CMK (cell line): ENCODE results near the gene FRMD6.
"Not testable (repeated sequence)": the region's sequence is repeated elsewhere in the genome, so short reads cannot be mapped to it uniquely, and the experiment has no call there.

Experiments
- DNase-seq: peaks from one replicate; pipeline ENCODE4 v3.0.0-alpha.2; 2010; ENCODE audit warnings: low read depth

FRMD6 gene

GRCh38 chr14:51724650-51725049 is 72.9 kb downstream of the FRMD6 start:
- DNase-seq = no peak

- no peak for DNase-seq
These were observed 73.4 kb downstream of the FRMD6 start for GRCh38 chr14:51725061-51725460.

- DNase-seq = no peak
These were observed 74.6 kb downstream of the FRMD6 start for GRCh38 chr14:51726166-51726899.

- no peak for DNase-seq
These were observed 75.8 kb downstream of the FRMD6 start for GRCh38 chr14:51727526-51727925.

DNA sequence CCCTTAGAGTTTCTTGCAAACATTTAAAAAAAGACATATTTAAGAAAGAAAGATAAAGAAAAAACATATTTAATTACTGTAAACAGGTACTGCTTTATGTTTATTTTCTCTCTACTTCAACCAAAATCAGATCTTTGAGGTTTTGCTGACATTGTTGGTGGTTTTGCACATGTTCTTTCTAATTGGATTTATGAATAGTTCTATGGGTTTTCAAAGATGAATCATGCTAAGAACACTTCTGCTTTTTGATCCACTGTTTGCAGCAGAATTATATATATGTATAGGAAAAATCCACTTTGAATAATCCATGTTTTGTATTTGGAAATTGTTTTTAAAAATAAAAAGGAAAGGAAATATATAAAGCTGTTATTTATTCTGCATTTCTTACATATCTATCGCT is 78.4 kb downstream of the FRMD6 start:
- no peak for DNase-seq

- no peak for DNase-seq
These were observed 79.0 kb downstream of the FRMD6 start for GRCh38 chr14:51730684-51731083.

GRCh38 chr14:51732494-51733112 is 80.9 kb downstream of the FRMD6 start:
- no peak for DNase-seq

- no peak for DNase-seq
These were observed 81.4 kb downstream of the FRMD6 start for GRCh38 chr14:51733147-51733546.

- no peak for DNase-seq
These were observed 84.1 kb downstream of the FRMD6 start for GRCh38 chr14:51735851-51736250.

DNA sequence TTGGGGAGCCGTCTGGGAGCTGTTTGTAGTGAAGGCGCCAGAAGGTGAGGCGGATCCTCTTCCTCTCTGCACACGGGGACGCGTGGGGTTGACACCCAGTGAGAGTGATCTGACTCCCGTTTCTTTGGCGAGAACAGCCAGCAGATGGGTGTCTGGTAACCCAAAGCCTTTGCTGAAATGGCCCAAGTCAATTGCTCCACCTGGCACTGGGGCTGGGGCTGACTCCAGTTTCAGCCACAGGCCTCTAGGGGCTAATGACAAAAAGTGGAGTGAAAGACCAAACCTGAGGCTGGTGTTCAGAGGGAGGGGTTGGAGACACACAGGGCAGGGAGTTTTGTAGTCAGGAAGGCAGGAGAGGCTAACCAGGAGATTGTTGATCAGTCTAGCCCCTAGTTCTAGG is 87.0 kb downstream of the FRMD6 start:
- no peak for DNase-seq

DNA sequence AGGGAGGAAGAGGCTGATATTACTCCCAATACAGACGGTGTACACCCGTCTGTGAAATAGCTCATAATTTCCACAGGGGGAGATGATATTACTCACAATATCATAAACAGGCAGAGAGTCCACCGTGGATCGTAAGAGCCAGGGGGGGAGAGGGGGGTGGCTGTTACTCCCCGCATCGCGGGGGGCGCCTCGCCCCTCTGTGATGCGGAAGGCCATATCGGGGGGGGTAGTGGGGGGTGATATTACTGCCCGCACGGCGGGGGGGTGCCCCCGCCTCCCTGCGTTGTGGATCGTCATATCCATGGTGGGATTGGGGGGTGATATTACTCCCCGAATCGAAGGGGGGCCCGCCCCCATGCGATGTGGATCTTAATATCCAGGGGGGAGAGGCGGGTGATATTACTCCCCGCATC is 91.9 kb downstream of the FRMD6 start:
- DNase-seq = no peak

GRCh38 chr14:51744372-51745130 is 92.8 kb downstream of the FRMD6 start:
- DNase-seq = no peak

DNA sequence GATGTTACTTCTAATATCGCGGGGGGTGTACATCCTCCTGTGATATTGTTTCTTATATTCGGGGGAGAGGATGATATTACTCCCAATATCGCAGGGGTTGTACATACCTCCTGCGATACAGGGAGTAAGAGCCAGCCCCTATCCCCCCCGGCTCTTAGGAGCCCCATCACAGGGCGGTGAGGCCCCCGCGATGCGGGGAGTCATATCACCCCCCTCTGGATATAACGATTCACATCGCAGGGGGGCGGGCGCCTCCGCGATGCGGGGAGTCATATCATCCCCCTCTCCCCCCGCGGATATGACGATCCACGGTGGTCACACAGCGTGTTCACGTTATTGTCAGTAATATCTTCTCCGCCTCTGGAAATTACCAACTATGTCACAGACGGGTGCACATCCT is 95.1 kb downstream of the FRMD6 start:
- not testable (repeated sequence) for DNase-seq

DNA sequence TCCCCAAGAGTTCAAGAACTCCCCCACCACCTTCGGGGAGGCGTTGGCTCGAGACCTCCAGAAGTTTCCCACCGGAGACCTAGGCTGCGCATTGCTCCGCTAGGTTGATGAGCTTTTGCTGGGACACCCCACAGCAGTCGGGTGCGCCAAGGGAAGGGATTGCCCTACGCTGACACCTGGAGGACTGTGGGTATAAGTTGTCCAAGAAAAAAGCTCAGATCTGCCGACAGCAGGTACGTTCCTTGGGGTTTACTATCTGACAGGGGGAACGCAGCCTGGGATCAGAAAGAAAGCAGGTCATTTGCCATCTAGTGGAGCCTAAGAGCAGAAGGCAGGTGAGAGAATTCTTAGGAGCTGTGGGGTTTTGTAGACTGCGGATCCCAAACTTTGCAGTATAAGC is 98.8 kb downstream of the FRMD6 start:
- DNase-seq = no peak

- DNase-seq = not testable (repeated sequence)
These were observed 100.1 kb downstream of the FRMD6 start for GRCh38 chr14:51751611-51752345.

DNA sequence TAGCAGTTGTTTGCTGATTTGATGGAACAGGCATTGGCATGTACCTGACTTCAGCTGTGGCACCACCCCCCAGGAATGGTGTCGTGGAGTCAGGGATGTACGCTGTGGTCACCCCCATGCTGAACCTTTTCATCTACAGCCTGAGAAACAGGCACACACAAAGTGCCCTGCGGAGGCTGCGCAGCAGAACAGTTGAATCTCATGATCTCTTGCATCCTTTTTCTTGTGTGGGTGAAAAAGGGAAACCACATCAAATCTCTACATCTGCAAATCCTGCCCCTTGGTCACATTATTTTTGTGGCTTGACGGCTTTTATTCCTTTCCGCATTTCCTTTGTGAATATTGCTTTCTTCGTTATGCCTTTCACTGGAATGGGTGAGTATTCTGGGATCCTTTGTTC is 106.0 kb downstream of the FRMD6 start:
- not testable (repeated sequence) for DNase-seq

GRCh38 chr14:51759950-51760349 is 108.2 kb downstream of the FRMD6 start:
- no peak for DNase-seq

GRCh38 chr14:51765726-51766125 is 114.0 kb downstream of the FRMD6 start:
- DNase-seq = not testable (repeated sequence)

DNA sequence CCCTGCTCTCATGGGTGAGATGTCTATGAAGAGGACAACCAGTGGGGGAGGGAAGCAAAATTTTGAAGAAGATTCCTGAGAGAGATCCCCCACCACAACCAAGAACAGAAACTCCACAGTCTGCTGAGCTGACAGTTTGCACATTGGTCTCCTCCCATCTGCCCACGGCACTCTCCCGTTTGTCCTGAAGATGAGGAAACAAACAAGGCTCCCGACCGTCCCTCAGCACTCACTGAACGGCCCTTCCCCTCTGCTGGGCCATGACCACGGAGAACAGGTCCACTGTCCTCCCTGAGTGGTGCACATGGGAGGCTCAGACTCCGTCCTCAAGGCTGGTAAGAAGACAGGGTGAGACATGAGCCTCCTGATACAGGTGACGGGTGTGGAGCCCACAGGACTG is 114.9 kb downstream of the FRMD6 start:
- DNase-seq = not testable (repeated sequence)

DNA sequence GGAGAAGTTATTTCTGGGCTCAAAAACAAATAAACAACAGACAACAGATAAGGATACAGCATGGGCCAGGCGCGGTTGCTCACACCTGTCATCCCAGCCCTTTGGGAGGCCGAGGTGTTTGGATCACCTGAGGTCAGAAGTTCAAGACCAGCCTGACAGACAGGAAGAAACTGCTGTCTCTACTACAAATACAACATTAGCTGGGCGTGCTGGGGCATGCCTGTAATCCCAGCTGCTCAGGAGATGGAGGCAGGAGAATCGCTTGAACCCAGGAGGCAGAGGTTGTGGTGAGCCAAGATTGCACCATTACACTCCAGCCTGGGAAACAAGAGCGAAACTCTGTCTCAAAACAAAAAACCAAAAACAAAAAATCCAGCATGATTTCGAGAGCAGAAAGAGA is 117.6 kb downstream of the FRMD6 start:
- not testable (repeated sequence) for DNase-seq

- no peak for DNase-seq
These were observed 122.5 kb downstream of the FRMD6 start for GRCh38 chr14:51774209-51774608.
